NCI-H2196 (cell line): Measurements from ENCODE around the gene KTN1.

Experiments
- DNase-seq: peaks from one replicate; lab custom pipeline; 2025; ENCODE audit not compliant: unreplicated experiment; lab: John Stamatoyannopoulos, UW

Gene KTN1

GRCh38 chr14:55671641-55672040 is 91.6 kb downstream of the KTN1 start:
- DNase-seq = no peak

- no peak for DNase-seq
Measured at GRCh38 chr14:55673048-55673447, 93.0 kb downstream of the KTN1 start.

GRCh38 chr14:55681096-55681495 is 101.1 kb downstream of the KTN1 start:
- DNase-seq = no peak

- DNase-seq = no peak
Measured at GRCh38 chr14:55684956-55685584, 105.1 kb downstream of the KTN1 start.

GRCh38 chr14:55686713-55687112 is 106.7 kb downstream of the KTN1 start:
- no peak for DNase-seq

- no peak for DNase-seq
Measured at GRCh38 chr14:55688566-55688965, 108.6 kb downstream of the KTN1 start.

- no peak for DNase-seq
Measured at GRCh38 chr14:55689981-55690871, 110.2 kb downstream of the KTN1 start.

GRCh38 chr14:55691659-55692058 is 111.7 kb downstream of the KTN1 start:
- DNase-seq = no peak

- no peak for DNase-seq
Measured at GRCh38 chr14:55693904-55694303, 113.9 kb downstream of the KTN1 start.

- DNase-seq = no peak
Measured at GRCh38 chr14:55697414-55697861, 117.4 kb downstream of the KTN1 start.

- no peak for DNase-seq
Measured at GRCh38 chr14:55698051-55698450, 118.0 kb downstream of the KTN1 start.

GRCh38 chr14:55699131-55700057 is 119.4 kb downstream of the KTN1 start:
- no peak for DNase-seq

GRCh38 chr14:55701638-55702037 is 121.6 kb downstream of the KTN1 start:
- no peak for DNase-seq

GRCh38 chr14:55702511-55702910 is 122.5 kb downstream of the KTN1 start:
- no peak for DNase-seq

- no peak for DNase-seq
Measured at GRCh38 chr14:55704654-55705053, 124.6 kb downstream of the KTN1 start.

- peak; percentile 89 for DNase-seq
Measured at GRCh38 chr14:55705651-55706364, 125.8 kb downstream of the KTN1 start.

- no peak for DNase-seq
Measured at GRCh38 chr14:55706365-55706684, 126.3 kb downstream of the KTN1 start.

- no peak for DNase-seq
Measured at GRCh38 chr14:55706893-55707292, 126.9 kb downstream of the KTN1 start.

- peak; percentile 39 for DNase-seq
Measured at GRCh38 chr14:55707365-55707804, 127.4 kb downstream of the KTN1 start.

GRCh38 chr14:55710506-55711041 is 130.6 kb downstream of the KTN1 start:
- no peak for DNase-seq
